ENCODE data around the gene ZNF74. TPM values are rescaled to one million over a fixed set of nuclear protein-coding genes. Genes with fewer than 3 reads are reported as not detected.
"Not testable (repeated sequence)": the region's sequence is repeated elsewhere in the genome, so short reads cannot be mapped to it uniquely, and the experiment has no call there.

ZNF74 gene
- total and polyA plus RNA-seq, 2 donors (not counting 1 experiment from before 2014, with no cell fraction given) = 11.6 TPM

- Histone ChIP-seq H3K4me3 (ENCODE audit: control extremely low read depth in 1 of 5, extremely low read depth in 1 of 5, insufficient read depth in 1 of 5, low read depth in 2 of 5, low read length in 4 of 5) (no peak overlapping the region), H2AFZ (ENCODE audit: insufficient read depth, low read depth, low read length, poor library complexity, severe bottlenecking) (no peak overlapping the region), H3K79me2 (ENCODE audit: control insufficient read depth, insufficient read depth, low read length) (no peaks in the 10 kb centered on the region), H3K27ac (ENCODE audit: low read length in 2 of 2) (no peak overlapping the region), H3K36me3 (replicated peaks in 1 of 2; ENCODE audit: control extremely low read depth in 1 of 2, control insufficient read depth in 1 of 2, extremely low read depth in 1 of 2, insufficient read depth in 2 of 2, low read length in 1 of 2) (peaks cover 3 to 18% of the 10 kb centered on the region in 2 experiments), H3K4me1 (ENCODE audit: control insufficient read depth in 2 of 2, insufficient read depth in 2 of 2, low read length in 2 of 2) (no peaks in the 10 kb centered on the region), H3K9ac (ENCODE audit: low read length) (no peak overlapping the region), H3K4me2 (replicated peaks; ENCODE audit: low read depth, low read length, poor library complexity, severe bottlenecking) (no peak overlapping the region), H3K27me3 (replicated peaks in 1 of 4; ENCODE audit: control extremely low read depth in 1 of 4, control insufficient read depth in 3 of 4, insufficient read depth in 4 of 4, low read length in 3 of 4) (no peaks in the 10 kb centered on the region), H3K9me3 (ENCODE audit: control extremely low read depth in 1 of 3, control insufficient read depth in 2 of 3, insufficient read depth in 1 of 3, low read length in 2 of 3) (no peaks in the 10 kb centered on the region), H4K20me1 (ENCODE audit: control insufficient read depth, insufficient read depth, low read length, poor library complexity, severe bottlenecking) (no peaks in the 10 kb centered on the region)
- POLR2A ChIA-PET = interaction anchor here (0.6 kb wide), 1 partner anchor 21 kb away, joined by 3 read pairs; no protein-coding TSS in a partner anchor
- no peaks in the 10 kb centered on the region for H3K4me1 Mint-ChIP-seq
- ATAC-seq (ENCODE audit: low read depth) (no peak), DNase-seq (no peak)
- H3K4me3 Mint-ChIP-seq = no peak overlapping the region
- no peaks in the 10 kb centered on the region for H3K9me3 Mint-ChIP-seq (ENCODE audit: insufficient read depth)
- CTCF ChIA-PET = interaction anchor here (2.6 kb wide), 1 partner anchor 32 kb away, joined by 7 read pairs; no protein-coding TSS in a partner anchor
- H3K27me3 Mint-ChIP-seq = no peaks in the 10 kb centered on the region
- intact Hi-C loops (cut with micrococcal nuclease) = no loop called here
- WGBS (ENCODE audit: insufficient coverage) = over 99% methylated on average over 17 of the region's 19 CpGs
- H3K27ac Mint-ChIP-seq = no peak overlapping the region
- TF ChIP-seq CTCF (IDR thresholded peaks at IDR 0.05) (no peak), EZH2 (IDR thresholded peaks at IDR 0.05; ENCODE audit: borderline replicate concordance, insufficient read depth, low read depth, low read length, poor library complexity, severe bottlenecking) (no peak)
Observed at GRCh38 chr22:20449819-20450550, 56.0 kb downstream of the ZNF74 start.

- Histone ChIP-seq H3K27me3 (replicated peaks in 1 of 4; ENCODE audit: control extremely low read depth in 1 of 4, control insufficient read depth in 3 of 4, insufficient read depth in 4 of 4, low read length in 3 of 4) (no peaks in the 10 kb centered on the region), H3K9me3 (ENCODE audit: control extremely low read depth in 1 of 3, control insufficient read depth in 2 of 3, insufficient read depth in 1 of 3, low read length in 2 of 3) (no peaks in the 10 kb centered on the region), H3K4me3 (ENCODE audit: control extremely low read depth in 1 of 5, extremely low read depth in 1 of 5, insufficient read depth in 1 of 5, low read depth in 2 of 5, low read length in 4 of 5) (no peak overlapping the region), H3K36me3 (replicated peaks in 1 of 2; ENCODE audit: control extremely low read depth in 1 of 2, control insufficient read depth in 1 of 2, extremely low read depth in 1 of 2, insufficient read depth in 2 of 2, low read length in 1 of 2) (peaks cover 3 to 19% of the 10 kb centered on the region in 2 experiments), H3K79me2 (ENCODE audit: control insufficient read depth, insufficient read depth, low read length) (no peaks in the 10 kb centered on the region), H3K4me2 (replicated peaks; ENCODE audit: low read depth, low read length, poor library complexity, severe bottlenecking) (no peak overlapping the region), H3K9ac (ENCODE audit: low read length) (no peak overlapping the region), H3K27ac (ENCODE audit: low read length in 2 of 2) (no peak overlapping the region), H3K4me1 (ENCODE audit: control insufficient read depth in 2 of 2, insufficient read depth in 2 of 2, low read length in 2 of 2) (no peaks in the 10 kb centered on the region), H2AFZ (ENCODE audit: insufficient read depth, low read depth, low read length, poor library complexity, severe bottlenecking) (no peak overlapping the region), H4K20me1 (ENCODE audit: control insufficient read depth, insufficient read depth, low read length, poor library complexity, severe bottlenecking) (no peaks in the 10 kb centered on the region)
- H3K27ac Mint-ChIP-seq = no peak overlapping the region
- ChIA-PET POLR2A (no interaction called here), CTCF (interaction anchor here (2.6 kb wide), 1 partner anchor 33 kb away, joined by 7 read pairs; no protein-coding TSS in a partner anchor)
- TF ChIP-seq EZH2 (IDR thresholded peaks at IDR 0.05; ENCODE audit: borderline replicate concordance, insufficient read depth, low read depth, low read length, poor library complexity, severe bottlenecking) (no peak), CTCF (IDR thresholded peaks at IDR 0.05) (no peak)
- no peaks in the 10 kb centered on the region for H3K4me1 Mint-ChIP-seq
- intact Hi-C loops (cut with micrococcal nuclease) = no loop called here
- H3K27me3 Mint-ChIP-seq = no peaks in the 10 kb centered on the region
- no peaks in the 10 kb centered on the region for H3K9me3 Mint-ChIP-seq (ENCODE audit: insufficient read depth)
- DNase-seq (no peak), ATAC-seq (ENCODE audit: low read depth) (no peak)
- H3K4me3 Mint-ChIP-seq = no peak overlapping the region
- WGBS (ENCODE audit: insufficient coverage) = 100% methylated on average over 1 of the region's 1 CpG
Observed at GRCh38 chr22:20450551-20450906, 56.6 kb downstream of the ZNF74 start.

- H3K27ac Mint-ChIP-seq; ATAC-seq (ENCODE audit: low read depth); H3K4me3 ChIP-seq (ENCODE audit: control extremely low read depth in 1 of 5, extremely low read depth in 1 of 5, insufficient read depth in 1 of 5, low read depth in 2 of 5, low read length in 4 of 5); H3K4me2 ChIP-seq (replicated peaks; ENCODE audit: low read depth, low read length, poor library complexity, severe bottlenecking); POLR2A ChIA-PET; H3K4me1 ChIP-seq (ENCODE audit: control insufficient read depth in 2 of 2, insufficient read depth in 2 of 2, low read length in 2 of 2); H3K4me1 Mint-ChIP-seq; H3K79me2 ChIP-seq (ENCODE audit: control insufficient read depth, insufficient read depth, low read length); H3K9me3 Mint-ChIP-seq (ENCODE audit: insufficient read depth); H3K9me3 ChIP-seq (ENCODE audit: control extremely low read depth in 1 of 3, control insufficient read depth in 2 of 3, insufficient read depth in 1 of 3, low read length in 2 of 3); H3K9ac ChIP-seq (ENCODE audit: low read length); H3K27me3 Mint-ChIP-seq; H4K20me1 ChIP-seq (ENCODE audit: control insufficient read depth, insufficient read depth, low read length, poor library complexity, severe bottlenecking); intact Hi-C loops (cut with micrococcal nuclease); H2AFZ ChIP-seq (ENCODE audit: insufficient read depth, low read depth, low read length, poor library complexity, severe bottlenecking); H3K27me3 ChIP-seq (replicated peaks in 1 of 4; ENCODE audit: control extremely low read depth in 1 of 4, control insufficient read depth in 3 of 4, insufficient read depth in 4 of 4, low read length in 3 of 4); DNase-seq; H3K27ac ChIP-seq (ENCODE audit: low read length in 2 of 2); H3K4me3 Mint-ChIP-seq: not testable (repeated sequence)
- WGBS (ENCODE audit: insufficient coverage) = 95% methylated on average over 10 of the region's 15 CpGs
- CTCF ChIA-PET = interaction anchor here (2.6 kb wide), 1 partner anchor 33 kb away, joined by 7 read pairs; no protein-coding TSS in a partner anchor
- H3K36me3 ChIP-seq (replicated peaks in 1 of 2; ENCODE audit: control extremely low read depth in 1 of 2, control insufficient read depth in 1 of 2, extremely low read depth in 1 of 2, insufficient read depth in 2 of 2, low read length in 1 of 2) = peaks cover 2 to 16% of the 10 kb centered on the region in 2 experiments
Observed at GRCh38 chr22:20451129-20451778, 57.3 kb downstream of the ZNF74 start.

Data from B cell (primary cell).